Measurements from ENCODE around the gene STIL.

DNA sequence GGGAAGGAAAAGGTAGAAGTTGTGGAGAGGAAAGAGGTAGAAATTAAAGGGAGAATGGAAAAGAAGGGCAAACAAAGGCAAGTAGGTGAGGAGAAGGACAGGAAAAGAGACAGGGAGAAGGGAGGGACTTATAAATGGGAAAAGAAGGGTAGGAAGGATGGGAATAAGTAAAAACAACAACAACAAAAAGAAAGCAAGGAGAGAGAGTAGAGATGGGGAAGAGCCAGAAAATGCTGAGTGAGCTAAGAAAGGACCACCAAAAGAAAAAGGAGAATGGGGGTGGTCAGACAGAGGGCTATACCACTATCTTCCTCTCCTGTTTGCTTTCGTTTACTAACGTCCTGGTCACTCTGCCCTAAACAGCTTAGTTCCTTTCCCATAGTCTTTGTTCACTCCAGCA lies 17.9 kb upstream of the STIL start:
- TF ChIP-seq, protein P1, sequence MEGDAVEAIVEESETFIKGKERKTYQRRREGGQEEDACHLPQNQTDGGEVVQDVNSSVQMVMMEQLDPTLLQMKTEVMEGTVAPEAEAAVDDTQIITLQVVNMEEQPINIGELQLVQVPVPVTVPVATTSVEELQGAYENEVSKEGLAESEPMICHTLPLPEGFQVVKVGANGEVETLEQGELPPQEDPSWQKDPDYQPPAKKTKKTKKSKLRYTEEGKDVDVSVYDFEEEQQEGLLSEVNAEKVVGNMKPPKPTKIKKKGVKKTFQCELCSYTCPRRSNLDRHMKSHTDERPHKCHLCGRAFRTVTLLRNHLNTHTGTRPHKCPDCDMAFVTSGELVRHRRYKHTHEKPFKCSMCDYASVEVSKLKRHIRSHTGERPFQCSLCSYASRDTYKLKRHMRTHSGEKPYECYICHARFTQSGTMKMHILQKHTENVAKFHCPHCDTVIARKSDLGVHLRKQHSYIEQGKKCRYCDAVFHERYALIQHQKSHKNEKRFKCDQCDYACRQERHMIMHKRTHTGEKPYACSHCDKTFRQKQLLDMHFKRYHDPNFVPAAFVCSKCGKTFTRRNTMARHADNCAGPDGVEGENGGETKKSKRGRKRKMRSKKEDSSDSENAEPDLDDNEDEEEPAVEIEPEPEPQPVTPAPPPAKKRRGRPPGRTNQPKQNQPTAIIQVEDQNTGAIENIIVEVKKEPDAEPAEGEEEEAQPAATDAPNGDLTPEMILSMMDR (IDR thresholded peaks at IDR 0.05; ENCODE audit: insufficient read depth, low read length), result no peak
- TF ChIP-seq SPI1 (IDR thresholded peaks at IDR 0.05; ENCODE audit: borderline replicate concordance, low read depth) (no peak), POLR2AphosphoS5 (IDR thresholded peaks at IDR 0.05; ENCODE audit: low read depth) (no peak), GABPA (IDR thresholded peaks at IDR 0.05; ENCODE audit: low read depth) (no peak)
